GM12878 (cell line): Measurements from ENCODE around the gene CLUH. TPM values are rescaled to one million over a fixed set of nuclear protein-coding genes. Genes with fewer than 3 reads are reported as not detected.

ENCODE experiments used
- ATAC-seq: fragments of 200-7000 bp; cut with Tn5 transposase; 3 replicates; pipeline ENCODE4 v1.9.1; 2020; ENCODE audit warnings: mild to moderate bottlenecking, moderate library complexity
- BruUV-seq: library from RNA; stranded (reverse); fragments of 400-500 nt; replicated peaks from 2 replicates; lab custom pipeline; 2021; lab: Mats Ljungman, UMichigan
- CTCF ChIA-PET: fragments of 300-600 bp; sonication (Branson Sonifier 250); formaldehyde crosslinking; extraction: SDS; loops from one replicate; lab custom pipeline; 2021; ENCODE audit warnings: inconsistent platforms; lab: Yijun Ruan, JAX
- POLR2A ChIA-PET: fragments of 350-600 bp; formaldehyde crosslinking; extraction: SDS; loops from one replicate; lab custom pipeline; 2021; ENCODE audit warnings: inconsistent platforms; lab: Charles Lee
- RAD21 ChIA-PET: fragments of 300-600 bp; sonication (Branson Sonifier 250); formaldehyde crosslinking; loops from one replicate; lab custom pipeline; 2023; ENCODE audit warnings: antibody characterized with exemption; ENCODE audit not compliant: unreplicated experiment; lab: Charles Lee
- SMC1A ChIA-PET: fragments of 300-600 bp; sonication (Branson Sonifier 250); formaldehyde crosslinking; loops from one replicate; lab custom pipeline; 2023; ENCODE audit not compliant: unreplicated experiment, uncharacterized antibody; lab: Charles Lee
- DNase-seq: peaks from one replicate; pipeline ENCODE4 v3.0.0-alpha.2; 2011; ENCODE audit warnings: low read depth, low spot score
- FAIRE-seq: peaks from 3 replicates; lab custom pipeline; 2011; peaks lifted over from hg19 to GRCh38; lab: Jason Lieb, UNC
- H2AFZ ChIP-seq: 2 replicates; pipeline ENCODE4 v1.6.0; 2011; ENCODE audit warnings: low read depth, low read length, control low read depth; ENCODE audit not compliant: control insufficient read depth
- H3K27ac ChIP-seq: 2 replicates; pipeline ENCODE4 v1.5.1; 2011; ENCODE audit warnings: control low read depth; ENCODE audit not compliant: control insufficient read depth, insufficient read depth
- H3K27me3 ChIP-seq, 2 experiments: replicated peaks in 1 of 2; 2 replicates each; pipeline versions ENCODE4 v1.6.0 to v1.6.1; 2011; ENCODE audit warnings: low read length in 1 of 2; ENCODE audit not compliant: control insufficient read depth in 2 of 2, insufficient read depth in 2 of 2
- H3K36me3 ChIP-seq, 2 experiments: 2 replicates each; pipeline ENCODE4 v1.5.1; 2011; ENCODE audit warnings: low read length in 1 of 2; ENCODE audit not compliant: control insufficient read depth in 2 of 2, insufficient read depth in 2 of 2
- H3K4me1 ChIP-seq: 2 replicates; pipeline ENCODE4 v1.6.1; 2011; ENCODE audit warnings: mild to moderate bottlenecking, low read length, moderate library complexity, mixed read lengths; ENCODE audit not compliant: control insufficient read depth, insufficient read depth
- H3K4me2 ChIP-seq: 2 replicates; pipeline ENCODE4 v1.6.0; 2011; ENCODE audit warnings: control low read depth; ENCODE audit not compliant: control insufficient read depth, insufficient read depth
- H3K4me3 ChIP-seq: fragments of 200-600 bp; sonication (generic); 2 replicates; pipeline ENCODE4 v1.5.1; 2016
- H3K79me2 ChIP-seq: 2 replicates; pipeline ENCODE4 v1.6.0; 2011; ENCODE audit warnings: low read length; ENCODE audit not compliant: control insufficient read depth, insufficient read depth
- H3K9ac ChIP-seq: 2 replicates; pipeline ENCODE4 v1.8.0; 2011; ENCODE audit warnings: low read length, control low read depth, mixed read lengths; ENCODE audit not compliant: control insufficient read depth, insufficient read depth
- H3K9me3 ChIP-seq: replicated peaks from 3 replicates; pipeline ENCODE4 v1.5.1; 2011; ENCODE audit warnings: mild to moderate bottlenecking, low read length; ENCODE audit not compliant: control insufficient read depth, insufficient read depth
- H4K20me1 ChIP-seq: 2 replicates; pipeline ENCODE4 v1.6.0; 2011; ENCODE audit not compliant: control insufficient read depth, insufficient read depth
- BRCA1 ChIP-seq: IDR thresholded peaks from 2 replicates; pipeline ENCODE4 v1.6.1; 2011; ENCODE audit warnings: low read depth, low read length, improper control_type of control experiment
- ESRRA ChIP-seq: IDR thresholded peaks from 2 replicates; pipeline ENCODE4 v1.6.1; 2012; ENCODE audit warnings: mild to moderate bottlenecking, low read length, improper control_type of control experiment
- JUNB ChIP-seq: IDR thresholded peaks from 2 replicates; pipeline ENCODE4 v1.6.1; 2016; ENCODE audit warnings: antibody characterized with exemption, mild to moderate bottlenecking
- PAX5 ChIP-seq: IDR thresholded peaks from 2 replicates; pipeline ENCODE4 v1.6.1; 2011; ENCODE audit warnings: low read depth, low read length, borderline replicate concordance
- POLR2A ChIP-seq: IDR thresholded peaks from 2 replicates; pipeline ENCODE4 v1.6.1; 2011; ENCODE audit warnings: low read depth, mild to moderate bottlenecking, low read length
- RAD51 ChIP-seq: fragments of 450-650 bp; IDR thresholded peaks from 2 replicates; pipeline ENCODE4 v1.6.1; 2016; ENCODE audit warnings: moderate library complexity, mild to moderate bottlenecking, inconsistent platforms
- TAF1 ChIP-seq: IDR thresholded peaks from 2 replicates; pipeline ENCODE4 v1.6.1; 2011; ENCODE audit warnings: mild to moderate bottlenecking, low read depth, low read length, borderline replicate concordance
- TARDBP ChIP-seq: IDR thresholded peaks from 2 replicates; pipeline ENCODE4 v1.6.1; 2016; ENCODE audit warnings: borderline replicate concordance
- TCF12 ChIP-seq: IDR thresholded peaks from 2 replicates; pipeline ENCODE4 v1.6.1; 2011; ENCODE audit warnings: low read depth, mild to moderate bottlenecking, low read length
- ZNF622 ChIP-seq: fragments of 450-650 bp; IDR thresholded peaks from 2 replicates; pipeline ENCODE4 v1.6.1; 2017; ENCODE audit warnings: mild to moderate bottlenecking, inconsistent platforms
- WGBS: methylation state at CpG from one replicate; pipeline ENCODE4 v1.1.6; 2016; ENCODE audit warnings: low lambda C conversion rate; ENCODE audit not compliant: insufficient replicate concordance, insufficient coverage; ENCODE audit errors: missing lambda C conversion rate; 5-methylcytosine and 5-hydroxymethylcytosine counted together
- in situ Hi-C: fragments of 300-500 bp; cut with MboI; formaldehyde crosslinking; loops from 9 replicates; pipeline ENCODE4 v1.14.3; 2018; ENCODE audit warnings: mixed read lengths
- intact Hi-C: fragments of 100-400 bp; cut with micrococcal nuclease; formaldehyde crosslinking; loops from one replicate; pipeline ENCODE4 v1.14.2; 2022; ENCODE audit not compliant: unreplicated experiment
- polyA plus RNA-seq, 11 experiments: library from polyadenylated mRNA; depleted of rRNA in 4 of 11; unstranded in 6 of 11; stranded (reverse) in 5 of 11; fragments of >200 nt; fragmentation: Nextera tagmentation in 4 of 11; fragmentation: Illumina TruSeq in 1 of 11; extraction: Ambion mirVana in 4 of 11; extraction: Trizol in 1 of 11; gene quantifications; 1 replicate in 1 of 11; 2 replicates in 10 of 11; pipeline versions ENCODE4 v1.2.1 to v1.2.3, GENCODE V29; 2011 to 2016; ENCODE audit warnings: inconsistent platforms in 2 of 11, missing spikeins in 2 of 11, low read depth in 1 of 11
- total RNA-seq, 4 experiments: library from RNA; depleted of rRNA in 3 of 4; stranded (reverse); fragments of >200 nt in 3 of 4; fragmentation: Illumina TruSeq in 1 of 4; extraction: Trizol in 1 of 4; gene quantifications; 2 replicates each; pipeline versions ENCODE4 v1.2.1 to v1.2.3, GENCODE V29; 2013 to 2021
- TF ChIP-seq, protein P1 (sequence below): fragments of 450-650 bp; formaldehyde crosslinking; IDR thresholded peaks from 2 replicates; pipeline ENCODE4 v1.4.0; 2022; ENCODE audit warnings: mild to moderate bottlenecking, moderate library complexity
- TF ChIP-seq, protein P2 (sequence below): fragments of 450-650 bp; formaldehyde crosslinking; IDR thresholded peaks from 2 replicates; pipeline ENCODE4 v1.4.0; 2020; ENCODE audit warnings: mild to moderate bottlenecking, moderate library complexity

The CLUH gene
- total and polyA plus RNA-seq, 10 of the 15 experiments (the other 5 are each of a cell fraction or from before 2014, with no cell fraction given): 0.11 to 147 (median 60.2) TPM

DNA sequence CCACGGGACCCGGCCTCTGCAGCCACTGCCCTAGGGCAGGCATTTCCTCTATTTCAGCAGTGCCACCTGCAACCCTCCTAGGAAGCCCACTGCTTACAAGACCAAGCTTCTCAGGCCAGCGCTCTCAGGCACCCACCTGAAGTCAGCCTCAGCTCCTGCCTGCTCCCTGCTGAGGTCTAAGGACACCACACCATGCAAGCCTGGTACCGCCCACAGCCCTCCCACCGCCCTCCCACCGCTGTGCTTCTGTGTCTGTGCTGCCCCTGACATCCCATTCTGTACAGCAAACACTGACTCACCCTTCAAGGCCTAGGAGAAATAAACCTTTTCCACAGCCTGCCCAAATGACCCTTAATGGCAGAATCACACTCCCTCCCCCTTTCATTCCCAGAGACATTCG, 6.3 kb downstream of the CLUH start:
- no peak overlapping the region for H3K9ac ChIP-seq

DNA sequence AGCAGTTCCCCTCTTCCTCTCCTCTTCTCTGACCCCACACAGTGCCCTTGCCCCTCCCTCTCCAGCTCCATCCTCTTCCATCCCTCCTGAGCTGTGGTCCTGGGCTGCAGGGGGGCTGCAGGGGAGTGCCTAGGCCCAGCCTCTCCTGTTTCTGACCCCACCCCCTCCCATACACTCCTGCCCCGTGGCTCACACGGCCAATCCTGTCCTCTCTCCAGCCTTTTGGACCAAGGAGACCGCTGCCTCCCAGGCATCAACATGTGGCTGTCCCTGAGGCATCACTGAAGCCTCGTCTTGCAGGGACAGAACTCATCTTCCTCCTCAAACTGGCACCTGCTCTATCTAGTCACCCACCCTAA, 6.7 kb downstream of the CLUH start:
- DNase-seq (no peak), ATAC-seq (no peak), FAIRE-seq (no peak)
- RAD21 ChIA-PET: no interaction called here
- intact Hi-C loops (no loop called here), in situ Hi-C loops (no loop called here)
- WGBS: 63% methylated on average over 4 of the region's 4 CpGs
- no peak overlapping the region for H3K4me3 ChIP-seq
- no peak overlapping the region for H3K4me2 ChIP-seq
- no peak overlapping the region for H3K9ac ChIP-seq
- no peak overlapping the region for H2AFZ ChIP-seq
- POLR2A ChIA-PET: no interaction called here
- H4K20me1 ChIP-seq: peaks cover 5% of the 10 kb centered on the region; the same call in 1 of the 2 replicates
- peaks cover 9 to 50% of the 10 kb centered on the region in 2 experiments; a peak in 3 of 4 replicates for H3K36me3 ChIP-seq
- H3K27ac ChIP-seq: no peak overlapping the region
- CTCF ChIA-PET: interaction anchor here (0.6 to 1.0 kb wide), 2 partner anchors 102 to 289 kb away, joined by 3 to 4 read pairs; no protein-coding TSS in a partner anchor
- peaks cover 16% of the 10 kb centered on the region for H3K4me1 ChIP-seq
- peaks cover 48% of the 10 kb centered on the region for H3K79me2 ChIP-seq
- no peaks in the 10 kb centered on the region for H3K27me3 ChIP-seq
- SMC1A ChIA-PET: no interaction called here
- no TSS peak for BruUV-seq
- H3K9me3 ChIP-seq: no peaks in the 10 kb centered on the region
- no peak for TF ChIP-seq ESRRA
- no peak for TF ChIP-seq ZNF622
- TF ChIP-seq, protein P1, sequence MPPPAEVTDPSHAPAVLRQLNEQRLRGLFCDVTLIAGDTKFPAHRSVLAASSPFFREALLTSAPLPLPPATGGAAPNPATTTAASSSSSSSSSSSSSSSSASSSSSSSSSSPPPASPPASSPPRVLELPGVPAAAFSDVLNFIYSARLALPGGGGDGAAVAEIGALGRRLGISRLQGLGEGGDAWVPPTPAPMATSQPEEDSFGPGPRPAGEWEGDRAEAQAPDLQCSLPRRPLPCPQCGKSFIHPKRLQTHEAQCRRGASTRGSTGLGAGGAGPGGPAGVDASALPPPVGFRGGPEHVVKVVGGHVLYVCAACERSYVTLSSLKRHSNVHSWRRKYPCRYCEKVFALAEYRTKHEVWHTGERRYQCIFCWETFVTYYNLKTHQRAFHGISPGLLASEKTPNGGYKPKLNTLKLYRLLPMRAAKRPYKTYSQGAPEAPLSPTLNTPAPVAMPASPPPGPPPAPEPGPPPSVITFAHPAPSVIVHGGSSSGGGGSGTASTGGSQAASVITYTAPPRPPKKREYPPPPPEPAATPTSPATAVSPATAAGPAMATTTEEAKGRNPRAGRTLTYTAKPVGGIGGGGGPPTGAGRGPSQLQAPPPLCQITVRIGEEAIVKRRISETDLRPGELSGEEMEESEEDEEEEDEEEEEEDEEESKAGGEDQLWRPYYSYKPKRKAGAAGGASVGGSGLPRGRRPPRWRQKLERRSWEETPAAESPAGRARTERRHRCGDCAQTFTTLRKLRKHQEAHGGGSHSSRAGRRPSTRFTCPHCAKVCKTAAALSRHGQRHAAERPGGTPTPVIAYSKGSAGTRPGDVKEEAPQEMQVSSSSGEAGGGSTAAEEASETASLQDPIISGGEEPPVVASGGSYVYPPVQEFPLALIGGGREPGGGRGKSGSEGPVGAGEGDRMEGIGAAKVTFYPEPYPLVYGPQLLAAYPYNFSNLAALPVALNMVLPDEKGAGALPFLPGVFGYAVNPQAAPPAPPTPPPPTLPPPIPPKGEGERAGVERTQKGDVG (CRISPR knock-in tag): no peak
- TF ChIP-seq JUNB: no peak
- TF ChIP-seq TARDBP: no peak
- no peak for TF ChIP-seq TAF1
- no peak for TF ChIP-seq RAD51
- TF ChIP-seq PAX5: no peak
- TF ChIP-seq, protein P2, sequence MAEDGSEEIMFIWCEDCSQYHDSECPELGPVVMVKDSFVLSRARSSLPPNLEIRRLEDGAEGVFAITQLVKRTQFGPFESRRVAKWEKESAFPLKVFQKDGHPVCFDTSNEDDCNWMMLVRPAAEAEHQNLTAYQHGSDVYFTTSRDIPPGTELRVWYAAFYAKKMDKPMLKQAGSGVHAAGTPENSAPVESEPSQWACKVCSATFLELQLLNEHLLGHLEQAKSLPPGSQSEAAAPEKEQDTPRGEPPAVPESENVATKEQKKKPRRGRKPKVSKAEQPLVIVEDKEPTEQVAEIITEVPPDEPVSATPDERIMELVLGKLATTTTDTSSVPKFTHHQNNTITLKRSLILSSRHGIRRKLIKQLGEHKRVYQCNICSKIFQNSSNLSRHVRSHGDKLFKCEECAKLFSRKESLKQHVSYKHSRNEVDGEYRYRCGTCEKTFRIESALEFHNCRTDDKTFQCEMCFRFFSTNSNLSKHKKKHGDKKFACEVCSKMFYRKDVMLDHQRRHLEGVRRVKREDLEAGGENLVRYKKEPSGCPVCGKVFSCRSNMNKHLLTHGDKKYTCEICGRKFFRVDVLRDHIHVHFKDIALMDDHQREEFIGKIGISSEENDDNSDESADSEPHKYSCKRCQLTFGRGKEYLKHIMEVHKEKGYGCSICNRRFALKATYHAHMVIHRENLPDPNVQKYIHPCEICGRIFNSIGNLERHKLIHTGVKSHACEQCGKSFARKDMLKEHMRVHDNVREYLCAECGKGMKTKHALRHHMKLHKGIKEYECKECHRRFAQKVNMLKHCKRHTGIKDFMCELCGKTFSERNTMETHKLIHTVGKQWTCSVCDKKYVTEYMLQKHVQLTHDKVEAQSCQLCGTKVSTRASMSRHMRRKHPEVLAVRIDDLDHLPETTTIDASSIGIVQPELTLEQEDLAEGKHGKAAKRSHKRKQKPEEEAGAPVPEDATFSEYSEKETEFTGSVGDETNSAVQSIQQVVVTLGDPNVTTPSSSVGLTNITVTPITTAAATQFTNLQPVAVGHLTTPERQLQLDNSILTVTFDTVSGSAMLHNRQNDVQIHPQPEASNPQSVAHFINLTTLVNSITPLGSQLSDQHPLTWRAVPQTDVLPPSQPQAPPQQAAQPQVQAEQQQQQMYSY (CRISPR knock-in tag): no peak
- no peak for TF ChIP-seq TCF12

More for the DNA sequence above, 6.3 kb downstream of the CLUH start:
- POLR2A ChIA-PET: no interaction called here
- 75% methylated on average over 7 of the region's 7 CpGs for WGBS
- Histone ChIP-seq H3K36me3 (peaks cover 9 to 46% of the 10 kb centered on the region in 2 experiments; a peak in 3 of 4 replicates), H3K79me2 (peaks cover 52% of the 10 kb centered on the region), H2AFZ (no peak overlapping the region)
- in situ Hi-C loops: no loop called here
- 0 out of 2 replicates have a peak, but pooled peaks have one; percentile 13 for TF ChIP-seq POLR2A
- TF ChIP-seq BRCA1: no peak
- TF ChIP-seq, all 136 proteins: peak for 1
- no peaks in the 10 kb centered on the region for H3K27me3 ChIP-seq
- H3K4me3 ChIP-seq: no peak overlapping the region
- H4K20me1 ChIP-seq: peaks cover 8% of the 10 kb centered on the region; the same call in 1 of the 2 replicates
- FAIRE-seq (no peak), ATAC-seq (no peak), DNase-seq (no peak)
- H3K4me2 ChIP-seq: no peak overlapping the region
- no peaks in the 10 kb centered on the region for H3K9me3 ChIP-seq
- H3K27ac ChIP-seq: no peak overlapping the region
- ChIA-PET SMC1A (no interaction called here), CTCF (interaction anchor here (0.6 to 1.0 kb wide), 2 partner anchors 102 to 289 kb away, joined by 3 to 4 read pairs; no protein-coding TSS in a partner anchor), RAD21 (no interaction called here)
- no TSS peak for BruUV-seq
- H3K4me1 ChIP-seq: peaks cover 17% of the 10 kb centered on the region
- intact Hi-C loops: no loop called here
